HT1080 (cell line): Measurements from ENCODE around the gene KNCN. TPM values are rescaled to one million over a fixed set of nuclear protein-coding genes. Genes with fewer than 3 reads are reported as not detected.
A peak's percentile ranks its signal among the peaks of the same experiment; 100 is the strongest.

ENCODE experiments used
- DNase-seq: peaks from one replicate; pipeline ENCODE4 v3.0.0-alpha.2; 2015; ENCODE audit warnings: low read depth
- total RNA-seq: library from RNA; depleted of rRNA; stranded (reverse); fragments of >200 nt; shearing (Covaris generic); gene quantifications from 2 replicates; pipeline ENCODE4 v1.2.3, GENCODE V29; 2014; rRNA removed

KNCN gene
- total RNA-seq, 1 experiment from 2014 or later, result not detected

GRCh38 chr1:46508757-46509156 lies 42.7 kb downstream of the KNCN start:
- DNase-seq, result peak; percentile 71

GRCh38 chr1:46506470-46507219 lies 44.8 kb downstream of the KNCN start:
- DNase-seq, result no peak

- DNase-seq, result no peak
Measured at GRCh38 chr1:46503421-46503820, 48.0 kb downstream of the KNCN start.

- DNase-seq, result no peak
Measured at GRCh38 chr1:46501528-46501927, 49.9 kb downstream of the KNCN start.

GRCh38 chr1:46497665-46498064 lies 53.8 kb downstream of the KNCN start:
- no peak for DNase-seq

GRCh38 chr1:46497020-46497419 lies 54.4 kb downstream of the KNCN start:
- no peak for DNase-seq

- DNase-seq, result no peak
Measured at GRCh38 chr1:46496505-46496904, 54.9 kb downstream of the KNCN start.

- DNase-seq, result no peak
Measured at GRCh38 chr1:46495778-46496177, 55.7 kb downstream of the KNCN start.

Other genes starting within 250 kb of the KNCN start
- gene LRRC41, start 248.0 kb downstream of the KNCN start, total RNA-seq, result 92.6 and 103 TPM in 2 replicates
- 681 and 1,071 TPM in 2 replicates for gene UQCRH, start 247.9 kb downstream of the KNCN start, total RNA-seq
- 14.9 and 19.8 TPM in 2 replicates for gene NSUN4, start 210.8 kb downstream of the KNCN start, total RNA-seq
- 0.33 and 0.35 TPM in 2 replicates for gene FAAH, start 157.3 kb downstream of the KNCN start, total RNA-seq
- not detected in 2 replicates for gene DMBX1, start 61.8 kb downstream of the KNCN start, total RNA-seq
- 13.0 and 16.9 TPM in 2 replicates for gene MKNK1, start 52.6 kb upstream of the KNCN start, total RNA-seq
- 4.5 and 5.4 TPM in 2 replicates for gene MOB3C, start 65.2 kb upstream of the KNCN start, total RNA-seq
- 57.8 and 58.5 TPM in 2 replicates for gene ATPAF1, start 116.7 kb upstream of the KNCN start, total RNA-seq
- gene TEX38, start 120.2 kb upstream of the KNCN start, total RNA-seq, result not detected in 2 replicates
- gene EFCAB14, start 167.5 kb upstream of the KNCN start, total RNA-seq, result 28.8 and 30.6 TPM in 2 replicates
- gene CYP4B1, start 247.4 kb upstream of the KNCN start, total RNA-seq, result not detected in 2 replicates